Colon (tissue), 2 donors: ENCODE results near the gene ZNF319.
"Not testable (repeated sequence)": the region's sequence is repeated elsewhere in the genome, so short reads cannot be mapped to it uniquely, and the experiment has no call there.

Source experiments
- FAIRE-seq: peaks from 2 replicates; lab custom pipeline; 2012; peaks lifted over from hg19 to GRCh38; lab: Jason Lieb, UNC
- donor health status: control.
- donor health status: control.

Gene ZNF319

GRCh38 chr16:57997528-57998265 lies 2.8 kb downstream of the ZNF319 start:
- no peak for FAIRE-seq

- FAIRE-seq = no peak
These were observed 3.3 kb downstream of the ZNF319 start for GRCh38 chr16:57997176-57997527.

GRCh38 chr16:57996406-57997175 lies 3.9 kb downstream of the ZNF319 start:
- FAIRE-seq = no peak

- FAIRE-seq = no peak
These were observed 4.6 kb downstream of the ZNF319 start for GRCh38 chr16:57995721-57996405.

GRCh38 chr16:57994778-57995177 lies 5.7 kb downstream of the ZNF319 start:
- FAIRE-seq = no peak

GRCh38 chr16:57994361-57994760 lies 6.1 kb downstream of the ZNF319 start:
- no peak for FAIRE-seq

- no peak for FAIRE-seq
These were observed 6.6 kb downstream of the ZNF319 start for GRCh38 chr16:57993897-57994296.

- FAIRE-seq = no peak
These were observed 7.0 kb downstream of the ZNF319 start for GRCh38 chr16:57993438-57993837.

GRCh38 chr16:57992084-57992483 lies 8.4 kb downstream of the ZNF319 start:
- no peak for FAIRE-seq

GRCh38 chr16:57991551-57992059 lies 8.9 kb downstream of the ZNF319 start:
- no peak for FAIRE-seq

- FAIRE-seq = no peak
These were observed 11.5 kb downstream of the ZNF319 start for GRCh38 chr16:57988929-57989328.

- no peak for FAIRE-seq
These were observed 12.9 kb downstream of the ZNF319 start for GRCh38 chr16:57987441-57988177.

- no peak for FAIRE-seq
These were observed 14.3 kb downstream of the ZNF319 start for GRCh38 chr16:57986196-57986595.

- FAIRE-seq = no peak
These were observed 15.0 kb downstream of the ZNF319 start for GRCh38 chr16:57985204-57986181.

GRCh38 chr16:57984443-57985203 lies 15.8 kb downstream of the ZNF319 start:
- no peak for FAIRE-seq

GRCh38 chr16:57982385-57982784 lies 18.1 kb downstream of the ZNF319 start:
- FAIRE-seq = no peak

GRCh38 chr16:57981636-57982035 lies 18.8 kb downstream of the ZNF319 start:
- no peak for FAIRE-seq

- no peak for FAIRE-seq
These were observed 21.4 kb downstream of the ZNF319 start for GRCh38 chr16:57979006-57979585.

- not testable (repeated sequence) for FAIRE-seq
These were observed 22.4 kb downstream of the ZNF319 start for GRCh38 chr16:57978070-57978465.
